Stimulated activated CD4-positive, alpha-beta T cell treated with anti-CD3 and anti-CD28 coated beads, Interleukin-15, amount 100 ng/mL, for 48 hours (primary cell): ENCODE results near the gene MAGOH.
"Not testable (repeated sequence)": the region's sequence is repeated elsewhere in the genome, so short reads cannot be mapped to it uniquely, and the experiment has no call there.

Source experiments
- DNase-seq, 2 donors: peaks; one replicate each; pipeline ENCODE4 v3.0.0-alpha.2; 2020; ENCODE audit warnings: low read depth in 2 of 2

The MAGOH gene

GRCh38 chr1:53187401-53187800 is 50.9 kb downstream of the MAGOH start:
- no peak for DNase-seq

- DNase-seq, result no peak
Measured at GRCh38 chr1:53186533-53186932, 51.8 kb downstream of the MAGOH start.

- not testable (repeated sequence) for DNase-seq
Measured at GRCh38 chr1:53185955-53186297, 52.4 kb downstream of the MAGOH start.

GRCh38 chr1:53183095-53183990 is 55.0 kb downstream of the MAGOH start:
- DNase-seq, result no peak

GRCh38 chr1:53182716-53183094 is 55.6 kb downstream of the MAGOH start:
- DNase-seq, result no peak

- DNase-seq, result peak; percentile 71 to 82
Measured at GRCh38 chr1:53182111-53182593, 56.2 kb downstream of the MAGOH start.

- no peak for DNase-seq
Measured at GRCh38 chr1:53180951-53181350, 57.4 kb downstream of the MAGOH start.

- DNase-seq, result no peak
Measured at GRCh38 chr1:53180226-53180625, 58.1 kb downstream of the MAGOH start.
